GM12878 (cell line): ENCODE data around the gene ATP6V1G2. TPM values are rescaled to one million over a fixed set of nuclear protein-coding genes. Genes with fewer than 3 reads are reported as not detected.
A peak's percentile ranks its signal among the peaks of the same experiment; 100 is the strongest.

Experiments used
- ATAC-seq: fragments of 200-7000 bp; cut with Tn5 transposase; 3 replicates; pipeline ENCODE4 v1.9.1; 2020; ENCODE audit warnings: mild to moderate bottlenecking, moderate library complexity
- BruUV-seq: library from RNA; stranded (reverse); fragments of 400-500 nt; replicated peaks from 2 replicates; lab custom pipeline; 2021; lab: Mats Ljungman, UMichigan
- CTCF ChIA-PET: fragments of 300-600 bp; sonication (Branson Sonifier 250); formaldehyde crosslinking; extraction: SDS; loops from one replicate; lab custom pipeline; 2021; ENCODE audit warnings: inconsistent platforms; lab: Yijun Ruan, JAX
- POLR2A ChIA-PET: fragments of 350-600 bp; formaldehyde crosslinking; extraction: SDS; loops from one replicate; lab custom pipeline; 2021; ENCODE audit warnings: inconsistent platforms; lab: Charles Lee
- RAD21 ChIA-PET: fragments of 300-600 bp; sonication (Branson Sonifier 250); formaldehyde crosslinking; loops from one replicate; lab custom pipeline; 2023; ENCODE audit warnings: antibody characterized with exemption; ENCODE audit not compliant: unreplicated experiment; lab: Charles Lee
- SMC1A ChIA-PET: fragments of 300-600 bp; sonication (Branson Sonifier 250); formaldehyde crosslinking; loops from one replicate; lab custom pipeline; 2023; ENCODE audit not compliant: unreplicated experiment, uncharacterized antibody; lab: Charles Lee
- DNase-seq: peaks from one replicate; pipeline ENCODE4 v3.0.0-alpha.2; 2011; ENCODE audit warnings: low read depth, low spot score
- FAIRE-seq: peaks from 3 replicates; lab custom pipeline; 2011; peaks lifted over from hg19 to GRCh38; lab: Jason Lieb, UNC
- H2AFZ ChIP-seq: 2 replicates; pipeline ENCODE4 v1.6.0; 2011; ENCODE audit warnings: low read depth, low read length, control low read depth; ENCODE audit not compliant: control insufficient read depth
- H3K27ac ChIP-seq: 2 replicates; pipeline ENCODE4 v1.5.1; 2011; ENCODE audit warnings: control low read depth; ENCODE audit not compliant: control insufficient read depth, insufficient read depth
- H3K27me3 ChIP-seq, 2 experiments: replicated peaks in 1 of 2; 2 replicates each; pipeline versions ENCODE4 v1.6.0 to v1.6.1; 2011; ENCODE audit warnings: low read length in 1 of 2; ENCODE audit not compliant: control insufficient read depth in 2 of 2, insufficient read depth in 2 of 2
- H3K36me3 ChIP-seq, 2 experiments: 2 replicates each; pipeline ENCODE4 v1.5.1; 2011; ENCODE audit warnings: low read length in 1 of 2; ENCODE audit not compliant: control insufficient read depth in 2 of 2, insufficient read depth in 2 of 2
- H3K4me1 ChIP-seq: 2 replicates; pipeline ENCODE4 v1.6.1; 2011; ENCODE audit warnings: mild to moderate bottlenecking, low read length, moderate library complexity, mixed read lengths; ENCODE audit not compliant: control insufficient read depth, insufficient read depth
- H3K4me2 ChIP-seq: 2 replicates; pipeline ENCODE4 v1.6.0; 2011; ENCODE audit warnings: control low read depth; ENCODE audit not compliant: control insufficient read depth, insufficient read depth
- H3K4me3 ChIP-seq: fragments of 200-600 bp; sonication (generic); 2 replicates; pipeline ENCODE4 v1.5.1; 2016
- H3K79me2 ChIP-seq: 2 replicates; pipeline ENCODE4 v1.6.0; 2011; ENCODE audit warnings: low read length; ENCODE audit not compliant: control insufficient read depth, insufficient read depth
- H3K9ac ChIP-seq: 2 replicates; pipeline ENCODE4 v1.8.0; 2011; ENCODE audit warnings: low read length, control low read depth, mixed read lengths; ENCODE audit not compliant: control insufficient read depth, insufficient read depth
- H3K9me3 ChIP-seq: replicated peaks from 3 replicates; pipeline ENCODE4 v1.5.1; 2011; ENCODE audit warnings: mild to moderate bottlenecking, low read length; ENCODE audit not compliant: control insufficient read depth, insufficient read depth
- H4K20me1 ChIP-seq: 2 replicates; pipeline ENCODE4 v1.6.0; 2011; ENCODE audit not compliant: control insufficient read depth, insufficient read depth
- ATF7 ChIP-seq: fragments of 450-650 bp; IDR thresholded peaks from 2 replicates; pipeline ENCODE4 v1.6.1; 2016; ENCODE audit warnings: low read depth, mild to moderate bottlenecking
- BMI1 ChIP-seq: fragments of 450-650 bp; IDR thresholded peaks from 2 replicates; pipeline ENCODE4 v1.6.1; 2016; ENCODE audit warnings: mild to moderate bottlenecking, moderate library complexity, borderline replicate concordance
- CREM ChIP-seq: IDR thresholded peaks from 2 replicates; pipeline ENCODE4 v1.6.1; 2014; ENCODE audit warnings: antibody characterized with exemption, low read depth
- FOS ChIP-seq: IDR thresholded peaks from 3 replicates; pipeline ENCODE4 v1.6.1; 2011; ENCODE audit warnings: borderline replicate concordance; ENCODE audit not compliant: insufficient read length; ENCODE audit errors: extremely low read depth
- HSF1 ChIP-seq: fragments of 150-350 bp; IDR thresholded peaks from 2 replicates; pipeline ENCODE4 v1.6.1; 2014; ENCODE audit warnings: mild to moderate bottlenecking, low read depth, low read length
- IKZF1 ChIP-seq: fragments of 450-650 bp; conservative IDR thresholded peaks from 2 replicates; pipeline ENCODE4 v1.6.1; 2017; ENCODE audit warnings: antibody characterized with exemption, mild to moderate bottlenecking
- JUND ChIP-seq: IDR thresholded peaks from 2 replicates; pipeline ENCODE4 v1.6.1; 2012; ENCODE audit warnings: low read depth, mild to moderate bottlenecking, low read length, improper control_type of control experiment, moderate library complexity
- KAT2A ChIP-seq: conservative IDR thresholded peaks from 2 replicates; pipeline ENCODE4 v1.6.1; 2011; ENCODE audit warnings: low read depth, low read length; ENCODE audit not compliant: control insufficient read depth
- MTA2 ChIP-seq: fragments of 450-650 bp; IDR thresholded peaks from 2 replicates; pipeline ENCODE4 v1.6.1; 2016; ENCODE audit warnings: low read depth, mild to moderate bottlenecking, moderate library complexity
- MYC ChIP-seq: IDR thresholded peaks from 2 replicates; pipeline ENCODE4 v1.6.1; 2011; ENCODE audit warnings: mild to moderate bottlenecking, low read length, moderate library complexity, inconsistent platforms; ENCODE audit not compliant: insufficient read depth, insufficient replicate concordance, insufficient read length, severe bottlenecking
- NFXL1 ChIP-seq: fragments of 450-650 bp; IDR thresholded peaks from 2 replicates; pipeline ENCODE4 v1.6.1; 2017; ENCODE audit warnings: antibody characterized with exemption, mild to moderate bottlenecking, borderline replicate concordance
- NR2C2 ChIP-seq: IDR thresholded peaks from 2 replicates; pipeline ENCODE4 v1.6.1; 2011; ENCODE audit warnings: borderline replicate concordance, low read depth; ENCODE audit not compliant: control insufficient read depth, insufficient read length
- POLR2AphosphoS5 ChIP-seq: IDR thresholded peaks from 2 replicates; pipeline ENCODE4 v1.6.1; 2011; ENCODE audit warnings: mild to moderate bottlenecking, low read length, inconsistent platforms
- SREBF2 ChIP-seq: IDR thresholded peaks from 2 replicates; pipeline ENCODE4 v1.6.1; 2012; ENCODE audit warnings: mild to moderate bottlenecking, low read length
- TBL1XR1 ChIP-seq: IDR thresholded peaks from 2 replicates; pipeline ENCODE4 v1.6.1; 2012; ENCODE audit warnings: low read depth, low read length, improper control_type of control experiment
- TCF7 ChIP-seq: IDR thresholded peaks from 2 replicates; pipeline ENCODE4 v1.6.1; 2014; ENCODE audit warnings: antibody characterized with exemption, borderline replicate concordance
- YY1 ChIP-seq: IDR thresholded peaks from 2 replicates; pipeline ENCODE4 v1.6.1; 2011; ENCODE audit warnings: low read depth, mild to moderate bottlenecking, low read length
- ZNF687 ChIP-seq: fragments of 450-650 bp; IDR thresholded peaks from 2 replicates; pipeline ENCODE4 v1.6.1; 2017; ENCODE audit warnings: mild to moderate bottlenecking, moderate library complexity
- WGBS: methylation state at CpG from one replicate; pipeline ENCODE4 v1.1.6; 2016; ENCODE audit warnings: low lambda C conversion rate; ENCODE audit not compliant: insufficient replicate concordance, insufficient coverage; ENCODE audit errors: missing lambda C conversion rate; 5-methylcytosine and 5-hydroxymethylcytosine counted together
- in situ Hi-C: fragments of 300-500 bp; cut with MboI; formaldehyde crosslinking; loops from 9 replicates; pipeline ENCODE4 v1.14.3; 2018; ENCODE audit warnings: mixed read lengths
- intact Hi-C: fragments of 100-400 bp; cut with micrococcal nuclease; formaldehyde crosslinking; loops from one replicate; pipeline ENCODE4 v1.14.2; 2022; ENCODE audit not compliant: unreplicated experiment
- polyA plus RNA-seq, 11 experiments: library from polyadenylated mRNA; depleted of rRNA in 4 of 11; unstranded in 6 of 11; stranded (reverse) in 5 of 11; fragments of >200 nt; fragmentation: Nextera tagmentation in 4 of 11; fragmentation: Illumina TruSeq in 1 of 11; extraction: Ambion mirVana in 4 of 11; extraction: Trizol in 1 of 11; gene quantifications; 1 replicate in 1 of 11; 2 replicates in 10 of 11; pipeline versions ENCODE4 v1.2.1 to v1.2.3, GENCODE V29; 2011 to 2016; ENCODE audit warnings: inconsistent platforms in 2 of 11, missing spikeins in 2 of 11, low read depth in 1 of 11
- total RNA-seq, 4 experiments: library from RNA; depleted of rRNA in 3 of 4; stranded (reverse); fragments of >200 nt in 3 of 4; fragmentation: Illumina TruSeq in 1 of 4; extraction: Trizol in 1 of 4; gene quantifications; 2 replicates each; pipeline versions ENCODE4 v1.2.1 to v1.2.3, GENCODE V29; 2013 to 2021

The ATP6V1G2 gene
- total and polyA plus RNA-seq, 10 of the 15 experiments (the other 5 are each of a cell fraction or from before 2014, with no cell fraction given), result 0.45 to 8.9 (median 2.8) TPM

GRCh38 chr6:31531771-31532643 lies 14.4 kb downstream of the ATP6V1G2 start (continued):
- no peak for TF ChIP-seq JUND
- TF ChIP-seq TCF7, result no peak
- no peak for TF ChIP-seq IKZF1
- TF ChIP-seq MTA2, result no peak
- TF ChIP-seq POLR2AphosphoS5, result peak; percentile 73; the same call in 1 of the 2 replicates
- no peak for TF ChIP-seq NFXL1

- Histone ChIP-seq H3K4me2 (no peak overlapping the region), H3K4me1 (no peaks in the 10 kb centered on the region), H3K4me3 (no peak overlapping the region), H3K79me2 (peaks cover 18% of the 10 kb centered on the region), H2AFZ (no peak overlapping the region), H4K20me1 (peaks cover 3% of the 10 kb centered on the region), H3K36me3 (peaks cover 29 to 32% of the 10 kb centered on the region in 2 experiments), H3K27ac (no peak overlapping the region), H3K27me3 (no peaks in the 10 kb centered on the region), H3K9me3 (no peaks in the 10 kb centered on the region), H3K9ac (no peak overlapping the region)
- no TSS peak for BruUV-seq
- FAIRE-seq (no peak), DNase-seq (no peak), ATAC-seq (no peak)
- ChIA-PET CTCF (interaction anchor here (1.0 to 1.6 kb wide), 2 partner anchors 9 to 13 kb away, joined by 3 to 4 read pairs; no protein-coding TSS in a partner anchor), RAD21 (no interaction called here), POLR2A (interaction anchor here (0.6 to 1.3 kb wide), 4 partner anchors 10 to 82 kb away, joined by 3 read pairs; partner anchors contain the start of gene DDX39B), SMC1A (no interaction called here)
- intact Hi-C loops, result no loop called here
- 97% methylated on average over 7 of the region's 7 CpGs for WGBS
- in situ Hi-C loops, result no loop called here
- TF ChIP-seq KAT2A, result no peak
- TF ChIP-seq TBL1XR1, result no peak
- TF ChIP-seq BMI1, result no peak
- TF ChIP-seq YY1, result no peak
- no peak for TF ChIP-seq ATF7
- TF ChIP-seq NR2C2, result no peak
- TF ChIP-seq ZNF687, result no peak
- no peak for TF ChIP-seq FOS
- TF ChIP-seq MTA2, result no peak
- no peak for TF ChIP-seq CREM
- no peak for TF ChIP-seq SREBF2
- TF ChIP-seq MYC, result no peak
- TF ChIP-seq HSF1, result no peak
Measured at GRCh38 chr6:31531162-31531561, 15.2 kb downstream of the ATP6V1G2 start.
